Panc1 (cell line): Measurements from ENCODE around the gene MSANTD1. TPM values are rescaled to one million over a fixed set of nuclear protein-coding genes. Genes with fewer than 3 reads are reported as not detected.

Source experiments
- ATAC-seq: fragments of 200-7000 bp; cut with Tn5 transposase; 2 replicates; pipeline ENCODE4 v1.9.1; 2020; ENCODE audit warnings: mild to moderate bottlenecking, moderate library complexity
- BruUV-seq: library from RNA; stranded (reverse); fragments of 400-500 nt; replicated peaks from 2 replicates; lab custom pipeline; 2021; lab: Mats Ljungman, UMichigan
- CTCF ChIA-PET: fragments of 300-600 bp; sonication (Branson Sonifier 250); formaldehyde crosslinking; loops from one replicate; lab custom pipeline; 2022; ENCODE audit warnings: antibody characterized with exemption; lab: Charles Lee
- POLR2A ChIA-PET: fragments of 300-600 bp; sonication (Branson Sonifier 250); formaldehyde crosslinking; loops from one replicate; lab custom pipeline; 2022; ENCODE audit warnings: antibody characterized with exemption; lab: Charles Lee
- DNase-seq: peaks from one replicate; pipeline ENCODE4 v3.0.0-alpha.2; 2010; ENCODE audit warnings: low read depth, low spot score
- H3K27ac ChIP-seq: 2 replicates; pipeline ENCODE4 v1.5.1; 2011; ENCODE audit warnings: mild to moderate bottlenecking, low read length, inconsistent platforms
- H3K27me3 ChIP-seq: fragments of 200-500 bp; sonication (Bioruptor generic); 2 replicates; pipeline ENCODE4 v1.6.0; 2014; ENCODE audit warnings: low read length, inconsistent platforms; ENCODE audit not compliant: control insufficient read depth, insufficient read depth
- H3K36me3 ChIP-seq: fragments of 200-500 bp; sonication (Bioruptor generic); 2 replicates; pipeline ENCODE4 v1.5.1; 2014; ENCODE audit warnings: inconsistent platforms, mild to moderate bottlenecking, low read length, moderate library complexity; ENCODE audit not compliant: control insufficient read depth, insufficient read depth
- H3K4me1 ChIP-seq: 2 replicates; pipeline ENCODE4 v1.5.1; 2011; ENCODE audit warnings: inconsistent platforms, mild to moderate bottlenecking, low read length, moderate library complexity; ENCODE audit not compliant: control insufficient read depth, insufficient read depth
- H3K4me3 ChIP-seq, 2 experiments: 2 replicates each; pipeline ENCODE4 v1.5.1; 2011 to 2012; ENCODE audit warnings: low read depth in 2 of 2, low read length in 2 of 2, mild to moderate bottlenecking in 2 of 2, inconsistent platforms in 1 of 2, moderate library complexity in 1 of 2
- H3K9me3 ChIP-seq: fragments of 200-500 bp; sonication (Bioruptor generic); 2 replicates; pipeline ENCODE4 v1.5.1; 2014; ENCODE audit warnings: low read depth, mild to moderate bottlenecking, inconsistent platforms, low read length, moderate library complexity; ENCODE audit not compliant: control insufficient read depth, insufficient read depth
- CTCF ChIP-seq: fragments of 450-650 bp; IDR thresholded peaks from 2 replicates; pipeline ENCODE4 v1.5.1; 2017; ENCODE audit warnings: mild to moderate bottlenecking
- POLR2AphosphoS5 ChIP-seq: IDR thresholded peaks from 2 replicates; pipeline ENCODE4 v1.6.1; 2012; ENCODE audit warnings: mild to moderate bottlenecking, low read depth, low read length, moderate library complexity
- REST ChIP-seq, 2 experiments: IDR thresholded peaks; 2 replicates each; pipeline ENCODE4 v1.6.1; 2011 to 2012; ENCODE audit warnings: low read depth in 2 of 2, control low read depth in 1 of 2, low read length in 1 of 2, mild to moderate bottlenecking in 1 of 2, moderate library complexity in 1 of 2; ENCODE audit not compliant: insufficient read depth in 1 of 2
- SIN3A ChIP-seq: IDR thresholded peaks from 2 replicates; pipeline ENCODE4 v1.6.1; 2012; ENCODE audit warnings: low read depth, mild to moderate bottlenecking, low read length, moderate library complexity, borderline replicate concordance; ENCODE audit not compliant: insufficient read depth
- in situ Hi-C: cut with HindIII; loops from 2 replicates; pipeline ENCODE4 v1.10.0; 2016; ENCODE audit warnings: low sequenced_read_pairs, low pct_unique_long_range_greater_than_20kb
- intact Hi-C: fragments of 100-400 bp; cut with micrococcal nuclease; formaldehyde crosslinking; loops from one replicate; pipeline ENCODE4 v1.10.0; 2022; ENCODE audit not compliant: unreplicated experiment
- total RNA-seq: library from RNA; stranded (reverse); gene quantifications from one replicate; pipeline ENCODE4 v1.2.1, GENCODE V29; 2021; ENCODE audit not compliant: unreplicated experiment

The MSANTD1 gene
- total RNA-seq, 1 experiment from 2014 or later, result 0.57 TPM

- POLR2A ChIA-PET, result no interaction called here
- Histone ChIP-seq H3K27me3 (no peaks in the 10 kb centered on the region), H3K9me3 (no peaks in the 10 kb centered on the region), H3K36me3 (no peaks in the 10 kb centered on the region; the same call in 1 of the 2 replicates), H3K27ac (no peak overlapping the region), H3K4me3 (no peak overlapping the region), H3K4me1 (peaks cover 8% of the 10 kb centered on the region; the same call in 1 of the 2 replicates)
- in situ Hi-C loops (no loop called here), intact Hi-C loops (no loop called here)
- ATAC-seq, result no peak
- CTCF ChIA-PET, result no interaction called here
- TF ChIP-seq CTCF (no peak), REST (IDR thresholded peaks at IDR 0.05; ENCODE audit: insufficient read depth in 1 of 2, low read depth in 2 of 2, low read length in 1 of 2) (no peak)
- no TSS peak for BruUV-seq
- no peak for DNase-seq
Observed at GRCh38 chr4:3294401-3295241, 45.7 kb downstream of the MSANTD1 start.

DNA sequence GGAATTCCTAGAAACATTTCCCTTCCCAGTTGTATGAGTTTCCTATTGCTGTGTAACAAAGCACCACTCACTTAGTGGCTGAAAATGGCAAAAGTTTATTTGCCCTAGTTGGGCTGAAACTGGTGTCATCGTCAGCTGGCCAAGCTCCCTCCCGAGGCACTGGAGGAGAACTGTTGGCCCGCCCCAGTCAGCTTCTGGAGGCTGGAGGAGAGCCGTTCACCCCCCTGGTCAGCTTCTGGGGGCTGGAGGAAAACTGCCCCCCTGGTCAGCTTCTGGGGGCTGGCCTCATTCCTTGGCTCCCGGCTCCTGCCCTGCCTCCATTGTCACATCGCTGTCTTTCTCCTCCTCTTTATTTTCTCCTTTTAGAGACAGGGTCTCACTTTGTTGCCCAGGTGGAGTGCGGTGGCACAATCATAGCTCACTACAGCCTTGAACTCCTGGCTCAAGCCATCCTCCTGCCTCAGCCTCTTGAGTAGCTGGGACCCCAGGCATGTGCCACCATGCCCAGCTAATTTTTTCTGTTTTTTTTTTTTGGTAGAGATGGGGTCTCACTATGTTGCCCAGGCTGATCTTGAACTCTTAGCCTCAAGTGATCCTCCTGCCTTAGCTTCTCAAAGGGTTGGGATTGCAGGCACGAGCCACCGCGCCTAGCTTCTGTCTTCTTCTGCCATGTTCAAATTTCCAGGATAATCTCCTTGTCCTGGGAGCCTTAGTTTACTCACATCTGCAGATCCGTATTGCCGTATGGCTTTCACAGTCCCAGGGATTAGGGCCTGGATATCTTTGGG lies 47.1 kb downstream of the MSANTD1 start:
- ChIA-PET CTCF (no interaction called here), POLR2A (no interaction called here)
- TF ChIP-seq SIN3A (no peak), POLR2AphosphoS5 (no peak), REST (IDR thresholded peaks at IDR 0.05; ENCODE audit: insufficient read depth in 1 of 2, low read depth in 2 of 2, low read length in 1 of 2) (no peak)
- intact Hi-C loops (no loop called here), in situ Hi-C loops (no loop called here)
- Histone ChIP-seq H3K27me3 (no peaks in the 10 kb centered on the region), H3K4me3 (no peak overlapping the region), H3K27ac (no peak overlapping the region), H3K4me1 (peaks cover 8% of the 10 kb centered on the region; the same call in 1 of the 2 replicates), H3K9me3 (no peaks in the 10 kb centered on the region), H3K36me3 (no peaks in the 10 kb centered on the region; the same call in 1 of the 2 replicates)
- no peak for ATAC-seq
- DNase-seq, result no peak
- no TSS peak for BruUV-seq
